PC-3 (cell line): ENCODE results near the gene NPTXR. TPM values are rescaled to one million over a fixed set of nuclear protein-coding genes. Genes with fewer than 3 reads are reported as not detected.
"Not testable (repeated sequence)": the region's sequence is repeated elsewhere in the genome, so short reads cannot be mapped to it uniquely, and the experiment has no call there.

Source experiments
- ATAC-seq: fragments of 200-7000 bp; cut with Tn5 transposase; 2 replicates; pipeline ENCODE4 v1.9.1; 2020; ENCODE audit warnings: mild to moderate bottlenecking, moderate library complexity
- BruUV-seq: library from RNA; stranded (reverse); fragments of 400-500 nt; replicated peaks from 2 replicates; lab custom pipeline; 2021; lab: Mats Ljungman, UMichigan
- CTCF ChIA-PET: fragments of 300-600 bp; sonication (Branson Sonifier 250); formaldehyde crosslinking; loops from one replicate; lab custom pipeline; 2022; ENCODE audit warnings: antibody characterized with exemption; lab: Charles Lee
- POLR2A ChIA-PET: fragments of 300-600 bp; sonication (Branson Sonifier 250); formaldehyde crosslinking; loops from one replicate; lab custom pipeline; 2022; ENCODE audit warnings: antibody characterized with exemption; ENCODE audit not compliant: unreplicated experiment; lab: Charles Lee
- DNase-seq: peaks from one replicate; pipeline ENCODE4 v3.0.0-alpha.2; 2015
- H2AFZ ChIP-seq: fragments of 300-600 bp; sonication (generic); 2 replicates; pipeline ENCODE4 v1.6.0; 2016; ENCODE audit warnings: antibody characterized with exemption, low read length
- H3F3A ChIP-seq: fragments of 300-600 bp; sonication (generic); one replicate; pipeline ENCODE4 v1.6.0; 2017; ENCODE audit warnings: antibody characterized with exemption, low read length, control low read depth, mild to moderate bottlenecking; ENCODE audit not compliant: unreplicated experiment
- H3K27ac ChIP-seq: fragments of 300-600 bp; sonication (generic); 2 replicates; pipeline ENCODE4 v1.5.1; 2016; ENCODE audit warnings: mild to moderate bottlenecking, low read length
- H3K27me3 ChIP-seq: fragments of 300-600 bp; sonication (generic); 2 replicates; pipeline ENCODE4 v1.6.1; 2016; ENCODE audit warnings: low read length, mixed read lengths
- H3K36me3 ChIP-seq: fragments of 300-600 bp; sonication (generic); 2 replicates; pipeline ENCODE4 v1.6.1; 2016; ENCODE audit warnings: low read depth, mixed run types, low read length, mixed read lengths
- H3K4me1 ChIP-seq: fragments of 300-600 bp; sonication (generic); 2 replicates; pipeline ENCODE4 v1.5.1; 2016; ENCODE audit warnings: low read length; ENCODE audit not compliant: insufficient read depth
- H3K4me2 ChIP-seq: fragments of 300-600 bp; sonication (generic); 2 replicates; pipeline ENCODE4 v1.6.0; 2016; ENCODE audit warnings: low read length
- H3K4me3 ChIP-seq: fragments of 300-600 bp; sonication (generic); 2 replicates; pipeline ENCODE4 v1.5.1; 2016; ENCODE audit warnings: mild to moderate bottlenecking, low read length, mixed read lengths
- H3K79me2 ChIP-seq: fragments of 300-600 bp; sonication (generic); 2 replicates; pipeline ENCODE4 v1.6.1; 2017; ENCODE audit warnings: low read length, mixed read lengths
- H3K9ac ChIP-seq: fragments of 300-600 bp; sonication (generic); 2 replicates; pipeline ENCODE4 v1.6.0; 2016; ENCODE audit warnings: mild to moderate bottlenecking, low read length
- H3K9me2 ChIP-seq: fragments of 300-600 bp; sonication (generic); replicated peaks from 2 replicates; pipeline ENCODE4 v1.6.1; 2016; ENCODE audit warnings: mixed run types, low read length, mixed read lengths
- H3K9me3 ChIP-seq: fragments of 300-600 bp; sonication (generic); 2 replicates; pipeline ENCODE4 v1.6.1; 2016; ENCODE audit warnings: low read length, mixed read lengths
- H4K20me1 ChIP-seq: fragments of 300-600 bp; sonication (generic); 2 replicates; pipeline ENCODE4 v1.6.1; 2016; ENCODE audit warnings: low read length, mixed read lengths
- CTCF ChIP-seq: fragments of 300-600 bp; sonication (generic); conservative IDR thresholded peaks from 2 replicates; pipeline ENCODE4 v1.5.1; 2017; ENCODE audit warnings: antibody characterized with exemption, low read depth, mild to moderate bottlenecking, low read length
- EZH2 ChIP-seq: fragments of 300-600 bp; sonication (generic); IDR thresholded peaks from one replicate; pipeline ENCODE4 v1.6.1; 2017; ENCODE audit warnings: antibody characterized with exemption, mild to moderate bottlenecking, low read length; ENCODE audit not compliant: unreplicated experiment
- EZH2phosphoT487 ChIP-seq: fragments of 300-600 bp; sonication (generic); IDR thresholded peaks from 2 replicates; pipeline ENCODE4 v1.6.1; 2018; ENCODE audit warnings: mild to moderate bottlenecking, antibody characterized with exemption, low read length, borderline replicate concordance
- intact Hi-C: fragments of 100-400 bp; cut with micrococcal nuclease; formaldehyde crosslinking; loops from 2 replicates; pipeline ENCODE4 v1.9.0; 2023
- total RNA-seq: library from RNA; depleted of rRNA; stranded (reverse); fragments of >200 nt; gene quantifications from 2 replicates; pipeline ENCODE4 v1.2.3, GENCODE V29; 2014

The NPTXR gene
- total RNA-seq, 1 experiment from 2014 or later: 2.8 TPM

GRCh38 chr22:38817196-38817595 lies 26.6 kb downstream of the NPTXR start:
- Histone ChIP-seq H3K9me2 (no peaks in the 10 kb centered on the region), H3K4me3 (no peak overlapping the region), H3F3A (no peaks in the 10 kb centered on the region), H3K9ac (no peak overlapping the region), H3K9me3 (no peaks in the 10 kb centered on the region), H3K27ac (no peak overlapping the region), H4K20me1 (no peaks in the 10 kb centered on the region), H2AFZ (no peak overlapping the region), H3K36me3 (no peaks in the 10 kb centered on the region), H3K27me3 (peaks cover 9% of the 10 kb centered on the region; the same call in 1 of the 2 replicates), H3K79me2 (no peaks in the 10 kb centered on the region), H3K4me1 (no peaks in the 10 kb centered on the region), H3K4me2 (no peak overlapping the region)
- no peak for ATAC-seq
- TF ChIP-seq EZH2phosphoT487: no peak
- TF ChIP-seq CTCF: no peak
- DNase-seq: no peak
- BruUV-seq: no TSS peak
- intact Hi-C loops: no loop called here
- ChIA-PET POLR2A (no interaction called here), CTCF (no interaction called here)

- Histone ChIP-seq H3K36me3 (no peaks in the 10 kb centered on the region), H3F3A (no peaks in the 10 kb centered on the region), H4K20me1 (no peaks in the 10 kb centered on the region), H3K9ac (no peak overlapping the region), H2AFZ (no peak overlapping the region), H3K79me2 (no peaks in the 10 kb centered on the region), H3K4me2 (no peak overlapping the region), H3K27ac (no peak overlapping the region), H3K9me2 (no peaks in the 10 kb centered on the region), H3K27me3 (peaks cover 9% of the 10 kb centered on the region; the same call in 1 of the 2 replicates), H3K4me3 (no peak overlapping the region), H3K9me3 (no peaks in the 10 kb centered on the region), H3K4me1 (no peaks in the 10 kb centered on the region)
- ATAC-seq (no peak), DNase-seq (no peak)
- BruUV-seq: no TSS peak
- POLR2A ChIA-PET: no interaction called here
- intact Hi-C loops: no loop called here
- CTCF ChIA-PET: no interaction called here
- no peak for TF ChIP-seq EZH2
- TF ChIP-seq CTCF: no peak
- no peak for TF ChIP-seq EZH2phosphoT487
Observed at GRCh38 chr22:38815842-38816241, 28.0 kb downstream of the NPTXR start.

GRCh38 chr22:38811241-38811640 lies 32.6 kb downstream of the NPTXR start:
- Histone ChIP-seq H3K4me3 (no peak overlapping the region), H4K20me1 (no peaks in the 10 kb centered on the region), H3K36me3 (no peaks in the 10 kb centered on the region), H3K4me1 (no peaks in the 10 kb centered on the region), H3K27ac (no peak overlapping the region), H3K27me3 (peaks cover 9% of the 10 kb centered on the region; the same call in 1 of the 2 replicates), H3K9ac (no peak overlapping the region), H2AFZ (no peak overlapping the region), H3K79me2 (no peaks in the 10 kb centered on the region), H3F3A (no peaks in the 10 kb centered on the region), H3K4me2 (no peak overlapping the region), H3K9me2 (no peaks in the 10 kb centered on the region), H3K9me3 (no peaks in the 10 kb centered on the region)
- POLR2A ChIA-PET: no interaction called here
- intact Hi-C loops: no loop called here
- no TSS peak for BruUV-seq
- ATAC-seq (no peak), DNase-seq (no peak)
- CTCF ChIA-PET: no interaction called here
- TF ChIP-seq EZH2phosphoT487 (no peak), EZH2 (no peak), CTCF (no peak)

GRCh38 chr22:38805041-38805593 lies 38.7 kb downstream of the NPTXR start:
- POLR2A ChIA-PET: interaction anchor here (0.5 kb wide), 1 partner anchor 752 kb away, joined by 5 read pairs; no protein-coding TSS in a partner anchor
- H3K27ac ChIP-seq, H3K4me3 ChIP-seq, BruUV-seq, H4K20me1 ChIP-seq, H3K9me2 ChIP-seq, DNase-seq, H3F3A ChIP-seq, H3K36me3 ChIP-seq, H3K27me3 ChIP-seq, H3K4me2 ChIP-seq, ATAC-seq, H3K4me1 ChIP-seq, H3K9me3 ChIP-seq, H3K79me2 ChIP-seq, H2AFZ ChIP-seq, CTCF ChIA-PET, intact Hi-C loops, H3K9ac ChIP-seq: not testable (repeated sequence)
